Ascending aorta (tissue), 2 donors: ENCODE measurements around the gene METTL14. TPM values are rescaled to one million over a fixed set of nuclear protein-coding genes. Genes with fewer than 3 reads are reported as not detected.
"Not testable (repeated sequence)": the region's sequence is repeated elsewhere in the genome, so short reads cannot be mapped to it uniquely, and the experiment has no call there.

Experiments used
- DNase-seq, 2 donors: peaks; one replicate each; pipeline ENCODE4 v3.0.0-alpha.2; 2019; ENCODE audit warnings: low spot score in 2 of 2
- H3K27ac ChIP-seq, 2 donors: fragments of 200-600 bp; sonication (generic); one replicate each; pipeline ENCODE4 v1.5.1; 2016 to 2017; ENCODE audit warnings: mild to moderate bottlenecking in 1 of 2
- H3K27me3 ChIP-seq: fragments of 200-600 bp; sonication (generic); one replicate; pipeline ENCODE4 v1.5.1; 2017
- H3K36me3 ChIP-seq, 2 donors: fragments of 200-600 bp; sonication (generic); one replicate each; pipeline ENCODE4 v1.5.1; 2016
- H3K4me1 ChIP-seq, 2 donors: fragments of 200-600 bp; sonication (generic); one replicate each; pipeline ENCODE4 v1.5.1; 2016 to 2017; ENCODE audit warnings: mild to moderate bottlenecking in 1 of 2
- H3K4me3 ChIP-seq, 2 donors: fragments of 200-600 bp; sonication (generic); one replicate each; pipeline ENCODE4 v1.5.1; 2016 to 2017; ENCODE audit warnings: mild to moderate bottlenecking in 1 of 2
- H3K9me3 ChIP-seq, 2 donors: fragments of 200-600 bp; sonication (generic); one replicate each; pipeline ENCODE4 v1.5.1; 2016
- intact Hi-C: fragments of 100-400 bp; cut with DNase I; formaldehyde crosslinking; loops from one replicate; pipeline ENCODE4 v1.15.1; 2023
- total RNA-seq: library from RNA; depleted of rRNA; stranded (reverse); fragments of >200 nt; gene quantifications from one replicate; pipeline ENCODE4 v1.1.0, GENCODE V29; 2016
- TF ChIP-seq, protein P1 (sequence below), 3 experiments: fragments of 200-600 bp in 2 of 3; fragments of 450-650 bp in 1 of 3; sonication (generic) in 2 of 3; IDR thresholded peaks; one replicate each; pipeline ENCODE4 v1.5.1; 2016 to 2019; ENCODE audit warnings: antibody characterized with exemption in 3 of 3, mild to moderate bottlenecking in 1 of 3, moderate library complexity in 1 of 3

The METTL14 gene
- 2.4 TPM for total RNA-seq

DNA sequence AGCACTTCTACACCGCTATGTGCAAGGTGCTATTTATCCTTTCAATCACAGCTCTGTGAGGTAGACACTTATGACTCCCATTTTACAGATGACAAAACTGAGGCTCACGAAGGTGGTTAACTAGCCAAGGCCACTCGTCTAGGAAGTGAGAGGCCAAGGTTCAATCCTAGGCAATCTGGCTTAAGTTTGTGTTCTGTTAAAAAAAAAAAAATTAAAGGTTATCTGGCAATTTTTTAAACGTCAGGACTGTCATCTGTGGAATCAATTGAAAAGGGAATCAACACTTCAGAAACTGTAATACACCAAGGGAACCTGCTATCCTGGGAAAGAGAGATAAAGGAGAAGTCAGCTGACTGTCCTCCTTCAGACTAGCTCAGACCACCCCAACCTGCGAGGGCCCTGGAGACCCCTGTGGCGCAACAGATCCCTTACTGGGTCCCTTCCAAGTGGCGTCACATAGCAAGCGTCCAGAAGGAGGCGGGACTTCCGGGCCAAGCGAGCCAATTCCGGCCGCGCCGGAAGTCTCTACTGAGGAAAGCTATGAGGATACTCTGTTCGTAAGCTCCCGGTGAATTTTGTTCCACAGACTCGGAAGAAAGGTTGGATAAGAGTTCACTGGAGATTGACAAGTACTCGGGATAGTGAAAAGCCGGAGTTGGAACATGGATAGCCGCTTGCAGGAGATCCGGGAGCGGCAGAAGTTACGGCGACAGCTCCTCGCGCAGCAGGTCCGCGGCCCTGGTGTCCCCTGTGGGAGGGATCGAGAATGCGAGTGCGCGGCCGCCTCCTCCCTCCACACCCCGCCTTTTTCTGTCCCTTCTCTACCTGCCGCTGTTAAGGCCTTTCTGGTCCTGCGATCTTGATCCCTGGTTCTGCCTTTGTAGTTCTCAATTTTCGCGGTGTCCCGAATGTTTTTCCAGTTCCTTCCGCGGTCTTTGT, at the start of gene METTL14:
METTL14 (plus strand) TSS at position 520 of the 939 bp plus-strand sequence; CDS start at position 663, 143 bp downstream.
- Histone ChIP-seq H3K9me3 (no peaks in the 10 kb centered on the region), H3K27me3 (no peaks in the 10 kb centered on the region), H3K4me3 (peak within 1 kb of the TSS; percentile 81 to 82), H3K4me1 (peaks cover 0 to 10% of the 10 kb centered on the region in 2 donors), H3K36me3 (peaks cover 22 to 24% of the 10 kb centered on the region in 2 donors), H3K27ac (peak within 1 kb of the TSS; percentile 89 to 90)
- intact Hi-C loops: loop anchor here (2.0 kb wide), 2 partner anchors 94 to 406 kb away; no protein-coding TSS in a partner anchor
- peak; percentile 74 to 97 for DNase-seq
- TF ChIP-seq, protein P1, sequence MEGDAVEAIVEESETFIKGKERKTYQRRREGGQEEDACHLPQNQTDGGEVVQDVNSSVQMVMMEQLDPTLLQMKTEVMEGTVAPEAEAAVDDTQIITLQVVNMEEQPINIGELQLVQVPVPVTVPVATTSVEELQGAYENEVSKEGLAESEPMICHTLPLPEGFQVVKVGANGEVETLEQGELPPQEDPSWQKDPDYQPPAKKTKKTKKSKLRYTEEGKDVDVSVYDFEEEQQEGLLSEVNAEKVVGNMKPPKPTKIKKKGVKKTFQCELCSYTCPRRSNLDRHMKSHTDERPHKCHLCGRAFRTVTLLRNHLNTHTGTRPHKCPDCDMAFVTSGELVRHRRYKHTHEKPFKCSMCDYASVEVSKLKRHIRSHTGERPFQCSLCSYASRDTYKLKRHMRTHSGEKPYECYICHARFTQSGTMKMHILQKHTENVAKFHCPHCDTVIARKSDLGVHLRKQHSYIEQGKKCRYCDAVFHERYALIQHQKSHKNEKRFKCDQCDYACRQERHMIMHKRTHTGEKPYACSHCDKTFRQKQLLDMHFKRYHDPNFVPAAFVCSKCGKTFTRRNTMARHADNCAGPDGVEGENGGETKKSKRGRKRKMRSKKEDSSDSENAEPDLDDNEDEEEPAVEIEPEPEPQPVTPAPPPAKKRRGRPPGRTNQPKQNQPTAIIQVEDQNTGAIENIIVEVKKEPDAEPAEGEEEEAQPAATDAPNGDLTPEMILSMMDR (IDR thresholded peaks at IDR 0.05): peak in 1 of 3 experiments; percentile 5

DNA sequence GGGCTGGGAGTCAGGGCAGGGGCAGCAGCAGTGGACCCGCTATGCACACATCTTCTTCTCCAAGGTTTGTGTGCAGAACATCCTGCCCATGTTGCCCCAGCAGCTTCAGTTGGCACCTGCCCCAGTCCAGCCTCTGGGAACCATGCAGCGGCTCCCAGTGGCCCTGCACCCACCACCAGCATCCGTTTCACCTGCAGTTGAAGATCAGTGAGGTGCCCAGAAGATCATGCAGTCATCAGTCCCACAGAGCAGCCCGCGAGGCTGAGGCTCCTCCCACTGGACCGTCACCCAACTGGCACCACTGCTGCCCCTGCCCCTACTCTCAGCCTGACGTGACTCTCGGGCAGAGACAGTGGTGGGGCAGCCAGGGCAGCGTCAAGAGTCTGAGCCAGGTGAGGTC, 49.1 kb upstream of the METTL14 start:
- peaks cover 13 to 16% of the 10 kb centered on the region in 2 donors for H3K36me3 ChIP-seq
- H3K9me3 ChIP-seq, DNase-seq, H3K4me1 ChIP-seq, intact Hi-C loops, H3K27ac ChIP-seq, H3K27me3 ChIP-seq, H3K4me3 ChIP-seq: not testable (repeated sequence)

DNA sequence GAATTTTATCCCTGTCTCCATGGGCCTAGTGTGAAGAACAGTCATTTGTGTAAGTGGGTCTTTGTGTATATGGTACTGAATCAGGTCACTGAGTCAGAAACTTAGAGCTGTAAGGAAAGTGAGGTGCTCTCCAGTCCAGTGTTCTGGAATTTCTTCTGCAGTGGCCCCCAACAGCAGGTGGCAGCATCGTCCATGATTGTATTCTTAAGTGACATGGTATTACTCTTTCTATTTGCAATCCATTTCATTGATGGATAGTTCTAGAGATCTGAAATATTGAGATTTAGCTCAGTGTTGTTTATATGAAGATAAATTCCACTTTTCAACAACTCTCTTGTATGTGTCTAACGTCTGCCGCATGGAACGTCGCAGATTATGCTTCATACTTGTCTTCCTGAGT, 20.5 kb upstream of the METTL14 start:
- H3K36me3 ChIP-seq, H3K27ac ChIP-seq, intact Hi-C loops, H3K4me1 ChIP-seq, DNase-seq, H3K4me3 ChIP-seq, H3K27me3 ChIP-seq, H3K9me3 ChIP-seq: not testable (repeated sequence)
- TF ChIP-seq, protein P1 (IDR thresholded peaks at IDR 0.05): peak in 1 of 3 experiments; percentile 9

DNA sequence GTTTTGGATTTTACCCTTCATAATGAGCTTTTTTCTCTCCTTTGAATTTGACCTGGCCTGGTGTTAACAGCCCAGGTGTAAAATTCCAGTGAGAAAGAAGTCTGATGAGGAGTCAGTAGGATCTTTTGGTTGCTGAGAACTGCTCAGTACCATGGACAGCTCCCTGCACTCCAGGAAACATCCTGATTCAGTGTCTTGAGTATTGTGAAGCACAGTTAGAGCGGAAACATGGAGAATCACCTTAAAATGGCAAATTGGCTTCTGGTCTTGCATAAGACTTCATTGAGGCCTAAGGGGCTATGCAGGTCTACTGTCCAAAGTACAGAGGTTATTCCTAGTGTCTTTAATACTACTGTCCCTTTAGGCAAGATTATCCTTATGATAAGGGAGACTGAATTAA, 16.0 kb upstream of the METTL14 start:
- H3K9me3 ChIP-seq, intact Hi-C loops, H3K27ac ChIP-seq, H3K4me1 ChIP-seq, H3K4me3 ChIP-seq, H3K27me3 ChIP-seq, H3K36me3 ChIP-seq: not testable (repeated sequence)
- peak in 1 of 2 donors; percentile 69 for DNase-seq

DNA sequence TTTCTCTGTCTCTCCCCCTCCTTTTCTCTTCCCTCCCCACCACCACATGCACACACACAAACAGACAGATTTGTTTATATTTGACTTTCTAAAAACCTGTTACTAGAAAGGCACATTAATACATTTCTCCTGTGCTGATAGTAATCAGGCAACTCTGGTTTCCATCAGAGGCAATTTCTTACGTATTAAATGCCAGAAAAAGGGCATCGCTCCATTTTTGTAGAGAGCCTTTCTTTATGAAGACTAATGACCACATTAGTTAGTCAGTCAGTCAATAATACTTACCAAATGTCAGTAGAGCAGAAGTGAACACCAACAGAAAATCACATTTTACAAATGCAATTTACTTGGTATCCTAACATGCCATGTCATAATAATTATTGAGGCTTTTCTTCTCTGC, 14.2 kb upstream of the METTL14 start:
- H3K9me3 ChIP-seq, H3K27ac ChIP-seq, DNase-seq, intact Hi-C loops, H3K36me3 ChIP-seq, H3K4me1 ChIP-seq, H3K27me3 ChIP-seq, H3K4me3 ChIP-seq: not testable (repeated sequence)

DNA sequence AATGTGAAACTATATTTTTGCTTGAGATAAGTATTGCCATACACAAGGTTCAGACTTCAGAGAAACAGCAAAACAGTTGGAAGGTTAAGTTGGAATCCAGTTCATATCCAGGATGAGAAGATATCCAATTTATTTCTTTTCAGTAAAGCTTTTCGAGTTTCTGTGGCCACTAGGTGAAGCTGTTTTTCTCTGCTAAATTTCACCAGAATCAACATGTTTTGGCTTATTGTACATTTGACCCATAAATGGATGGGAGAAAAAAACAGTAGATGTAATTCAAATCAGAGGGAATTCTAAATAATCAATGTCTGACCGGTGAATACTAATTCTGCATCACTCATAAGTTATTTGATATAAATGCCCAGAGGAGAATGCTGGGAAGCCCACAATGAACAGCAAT, 9.1 kb upstream of the METTL14 start:
- no peaks in the 10 kb centered on the region for H3K9me3 ChIP-seq
- DNase-seq: no peak
- intact Hi-C loops: no loop called here
- no peaks in the 10 kb centered on the region for H3K36me3 ChIP-seq
- TF ChIP-seq, protein P1 (IDR thresholded peaks at IDR 0.05): no peak
- H3K4me1 ChIP-seq: no peaks in the 10 kb centered on the region
- no peaks in the 10 kb centered on the region for H3K27me3 ChIP-seq
- H3K4me3 ChIP-seq: no peak overlapping the region
- H3K27ac ChIP-seq: no peak overlapping the region

DNA sequence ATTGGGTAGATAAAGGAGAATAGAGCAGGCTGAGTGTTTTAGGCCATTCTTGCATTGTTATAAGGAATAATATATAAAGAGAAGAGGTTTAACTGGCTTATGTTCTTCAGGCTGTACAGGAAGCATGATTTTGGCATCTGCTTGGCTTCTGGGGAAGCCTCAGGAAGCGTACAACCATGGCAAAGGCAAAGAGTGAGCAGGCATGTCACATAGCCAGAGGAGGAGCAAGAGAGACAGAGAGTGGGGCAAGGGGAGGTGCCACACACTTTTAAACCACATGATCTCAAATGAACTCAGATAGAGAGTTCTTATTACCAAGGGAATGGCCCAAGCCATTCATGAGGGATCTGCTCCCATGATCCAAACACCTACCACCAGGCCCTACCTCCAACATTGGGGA, 4.4 kb upstream of the METTL14 start:
- intact Hi-C loops: no loop called here
- no peaks in the 10 kb centered on the region for H3K36me3 ChIP-seq
- TF ChIP-seq, protein P1 (IDR thresholded peaks at IDR 0.05): no peak
- H3K9me3 ChIP-seq: no peaks in the 10 kb centered on the region
- H3K4me1 ChIP-seq: no peaks in the 10 kb centered on the region
- H3K27me3 ChIP-seq: no peaks in the 10 kb centered on the region
- H3K27ac ChIP-seq: no peak overlapping the region
- H3K4me3 ChIP-seq: no peak overlapping the region
- no peak for DNase-seq
